ENCODE measurements around the gene PRKRIP1.
A peak's percentile ranks its signal among the peaks of the same experiment; 100 is the strongest.

DNA sequence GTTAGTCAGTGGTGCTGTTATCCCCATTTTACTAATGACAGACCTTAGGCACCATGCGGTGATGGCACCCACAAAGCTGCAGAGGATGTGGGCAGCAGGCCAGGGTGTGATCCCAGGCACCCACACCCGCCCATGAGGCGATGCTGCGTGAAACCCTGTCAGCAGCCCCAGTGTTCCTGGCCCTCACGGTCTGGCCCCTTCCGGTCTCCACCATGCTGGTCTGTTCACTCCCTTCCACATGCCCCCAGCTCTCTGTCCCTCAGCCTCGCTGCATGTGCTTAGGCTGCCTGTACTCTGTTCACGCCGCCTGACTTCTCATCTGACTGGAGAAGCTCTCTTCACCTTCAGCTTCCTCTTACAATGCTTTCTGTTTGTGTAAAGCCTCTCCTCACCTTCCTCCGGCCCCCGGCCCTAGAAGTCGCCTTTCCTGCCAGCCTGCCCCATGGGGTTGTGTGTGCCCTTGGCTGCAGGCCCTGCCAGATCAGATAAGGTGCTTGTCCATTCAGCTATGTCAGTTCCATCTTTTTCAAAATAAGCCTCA is 19.6 kb downstream of the PRKRIP1 start:
- TF ChIP-seq POLR2AphosphoS5 (IDR thresholded peaks at IDR 0.05; ENCODE audit: low read depth, low read length) = peak; percentile 61; the same call in 1 of the 2 replicates
- TF ChIP-seq POLR2A (IDR thresholded peaks at IDR 0.05; ENCODE audit: low read depth, low read length) = peak; percentile 39; the same call in 1 of the 2 replicates
- no peak for TF ChIP-seq TAF1 (IDR thresholded peaks at IDR 0.05; ENCODE audit: borderline replicate concordance, low read depth, low read length)

Data from GM12892 (cell line).